Nephron progenitor cell (in vitro differentiated cells): ENCODE results near the gene TAP2.
A peak's percentile ranks its signal among the peaks of the same experiment; 100 is the strongest.

ENCODE experiments used
- DNase-seq: peaks from one replicate; pipeline ENCODE4 v3.0.0; 2021
- H3K27ac Mint-ChIP-seq: 2 replicates; pipeline ENCODE4 v1.8.0; 2021; ENCODE audit warnings: mild to moderate bottlenecking, moderate library complexity, mixed read lengths
- H3K27me3 Mint-ChIP-seq: 2 replicates; pipeline ENCODE4 v1.8.0; 2021; ENCODE audit warnings: mild to moderate bottlenecking, low read depth, mixed read lengths; ENCODE audit not compliant: poor library complexity
- H3K36me3 Mint-ChIP-seq: 2 replicates; pipeline ENCODE4 v1.8.0; 2021; ENCODE audit warnings: low read depth, mixed read lengths
- H3K4me1 Mint-ChIP-seq: 2 replicates; pipeline ENCODE4 v1.8.0; 2021; ENCODE audit warnings: mixed read lengths
- H3K4me3 Mint-ChIP-seq: 2 replicates; pipeline ENCODE4 v1.8.0; 2021; ENCODE audit warnings: mild to moderate bottlenecking, moderate library complexity, mixed read lengths
- H3K9me3 Mint-ChIP-seq: 2 replicates; pipeline ENCODE4 v1.8.0; 2021; ENCODE audit warnings: mild to moderate bottlenecking, moderate library complexity, mixed read lengths
- CTCF ChIP-seq: fragments of 200-600 bp; sonication (generic); IDR thresholded peaks from 2 replicates; pipeline ENCODE4 v1.5.0; 2021; ENCODE audit warnings: antibody characterized with exemption

TAP2 gene

GRCh38 chr6:32851025-32851424, 12.5 kb upstream of the TAP2 start:
- Mint-ChIP-seq H3K27ac (no peak overlapping the region), H3K36me3 (no peaks in the 10 kb centered on the region), H3K27me3 (peaks cover 98% of the 10 kb centered on the region), H3K4me3 (no peak overlapping the region), H3K9me3 (no peaks in the 10 kb centered on the region), H3K4me1 (peaks cover 19% of the 10 kb centered on the region)
- TF ChIP-seq CTCF, result no peak
- DNase-seq, result no peak

GRCh38 chr6:32849126-32849525, 10.6 kb upstream of the TAP2 start:
- no peaks in the 10 kb centered on the region for H3K36me3 Mint-ChIP-seq
- H3K4me3 Mint-ChIP-seq, result no peak overlapping the region
- no peak for DNase-seq
- H3K9me3 Mint-ChIP-seq, result no peaks in the 10 kb centered on the region
- H3K27ac Mint-ChIP-seq, result no peak overlapping the region
- H3K4me1 Mint-ChIP-seq, result peaks cover 22% of the 10 kb centered on the region
- peaks cover 98% of the 10 kb centered on the region for H3K27me3 Mint-ChIP-seq
- TF ChIP-seq CTCF, result no peak

GRCh38 chr6:32847795-32848194, 9.3 kb upstream of the TAP2 start:
- no peak for DNase-seq
- Mint-ChIP-seq H3K27ac (no peak overlapping the region), H3K27me3 (peaks cover 100% of the 10 kb centered on the region), H3K4me3 (no peak overlapping the region), H3K9me3 (no peaks in the 10 kb centered on the region), H3K4me1 (peaks cover 21% of the 10 kb centered on the region), H3K36me3 (no peaks in the 10 kb centered on the region)
- no peak for TF ChIP-seq CTCF

- H3K4me1 Mint-ChIP-seq, result peaks cover 14% of the 10 kb centered on the region
- H3K9me3 Mint-ChIP-seq, result no peaks in the 10 kb centered on the region
- peaks cover 100% of the 10 kb centered on the region for H3K27me3 Mint-ChIP-seq
- TF ChIP-seq CTCF, result no peak
- H3K27ac Mint-ChIP-seq, result no peak overlapping the region
- H3K36me3 Mint-ChIP-seq, result no peaks in the 10 kb centered on the region
- no peak for DNase-seq
- no peak overlapping the region for H3K4me3 Mint-ChIP-seq
Measured at GRCh38 chr6:32847004-32847403, 8.5 kb upstream of the TAP2 start.

- Mint-ChIP-seq H3K9me3 (peaks cover 3% of the 10 kb centered on the region), H3K27me3 (peaks cover 100% of the 10 kb centered on the region), H3K4me3 (no peak overlapping the region), H3K36me3 (no peaks in the 10 kb centered on the region), H3K27ac (no peak overlapping the region), H3K4me1 (peaks cover 14% of the 10 kb centered on the region)
- TF ChIP-seq CTCF, result no peak
- DNase-seq, result no peak
Measured at GRCh38 chr6:32845384-32845884, 6.9 kb upstream of the TAP2 start.

- H3K9me3 Mint-ChIP-seq, result peaks cover 3% of the 10 kb centered on the region
- H3K4me3 Mint-ChIP-seq, result peak overlapping the region; percentile 82
- H3K27me3 Mint-ChIP-seq, result peaks cover 100% of the 10 kb centered on the region
- DNase-seq, result no peak
- no peaks in the 10 kb centered on the region for H3K36me3 Mint-ChIP-seq
- peaks cover 14% of the 10 kb centered on the region for H3K4me1 Mint-ChIP-seq
- H3K27ac Mint-ChIP-seq, result no peak overlapping the region
- TF ChIP-seq CTCF, result no peak
Measured at GRCh38 chr6:32844839-32845383, 6.4 kb upstream of the TAP2 start.
